Measurements from ENCODE around the gene PKDCC. TPM values are rescaled to one million over a fixed set of nuclear protein-coding genes. Genes with fewer than 3 reads are reported as not detected.

Gene PKDCC
- total and polyA plus RNA-seq, 10 of the 15 experiments (the other 5 are each of a cell fraction or from before 2014, with no cell fraction given), result 0.13 to 10.2 (median 2.3) TPM

DNA sequence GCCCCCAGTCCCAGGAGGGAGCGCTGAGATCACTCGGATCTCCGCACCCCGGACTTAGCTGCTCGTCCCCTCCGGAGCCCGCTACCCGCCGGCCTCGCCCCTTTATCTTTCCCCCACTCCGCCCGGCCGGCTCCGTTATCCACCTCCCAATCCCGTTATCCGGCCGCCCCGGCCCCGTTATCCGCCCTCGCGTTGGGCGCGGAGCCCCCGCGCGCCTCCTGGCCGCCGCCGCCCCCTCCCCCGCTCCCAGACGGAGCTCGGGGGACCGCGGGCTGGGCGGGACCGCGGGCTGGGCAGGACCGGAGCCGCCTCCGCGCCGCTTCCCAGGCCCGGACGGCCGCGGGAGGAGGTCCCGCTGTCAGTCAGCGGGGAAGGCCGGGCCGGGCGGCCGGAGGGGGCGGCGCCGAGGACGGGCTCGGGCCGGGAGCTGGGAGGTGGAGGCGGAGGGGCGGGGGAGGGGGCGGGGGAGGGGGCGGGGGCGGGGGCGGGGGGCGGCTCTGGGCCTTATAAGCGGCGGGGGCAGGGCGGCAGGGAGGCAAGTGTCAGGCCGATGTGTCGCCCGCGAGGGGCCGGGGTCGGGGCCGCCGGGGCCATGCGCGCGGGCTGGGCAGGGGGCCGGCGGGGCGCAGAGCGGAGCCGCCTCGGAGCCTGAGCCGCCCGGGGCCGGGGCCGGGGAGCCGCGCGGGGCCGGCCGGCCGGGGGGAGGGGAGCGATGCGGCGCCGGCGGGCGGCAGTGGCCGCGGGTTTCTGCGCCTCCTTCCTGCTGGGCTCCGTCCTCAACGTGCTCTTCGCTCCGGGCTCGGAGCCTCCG lies at the start of gene PKDCC (continued):
- TF ChIP-seq IKZF2 (IDR thresholded peaks at IDR 0.05) (no peak), CBX5 (IDR thresholded peaks at IDR 0.05; ENCODE audit: low read depth) (no peak)

DNA sequence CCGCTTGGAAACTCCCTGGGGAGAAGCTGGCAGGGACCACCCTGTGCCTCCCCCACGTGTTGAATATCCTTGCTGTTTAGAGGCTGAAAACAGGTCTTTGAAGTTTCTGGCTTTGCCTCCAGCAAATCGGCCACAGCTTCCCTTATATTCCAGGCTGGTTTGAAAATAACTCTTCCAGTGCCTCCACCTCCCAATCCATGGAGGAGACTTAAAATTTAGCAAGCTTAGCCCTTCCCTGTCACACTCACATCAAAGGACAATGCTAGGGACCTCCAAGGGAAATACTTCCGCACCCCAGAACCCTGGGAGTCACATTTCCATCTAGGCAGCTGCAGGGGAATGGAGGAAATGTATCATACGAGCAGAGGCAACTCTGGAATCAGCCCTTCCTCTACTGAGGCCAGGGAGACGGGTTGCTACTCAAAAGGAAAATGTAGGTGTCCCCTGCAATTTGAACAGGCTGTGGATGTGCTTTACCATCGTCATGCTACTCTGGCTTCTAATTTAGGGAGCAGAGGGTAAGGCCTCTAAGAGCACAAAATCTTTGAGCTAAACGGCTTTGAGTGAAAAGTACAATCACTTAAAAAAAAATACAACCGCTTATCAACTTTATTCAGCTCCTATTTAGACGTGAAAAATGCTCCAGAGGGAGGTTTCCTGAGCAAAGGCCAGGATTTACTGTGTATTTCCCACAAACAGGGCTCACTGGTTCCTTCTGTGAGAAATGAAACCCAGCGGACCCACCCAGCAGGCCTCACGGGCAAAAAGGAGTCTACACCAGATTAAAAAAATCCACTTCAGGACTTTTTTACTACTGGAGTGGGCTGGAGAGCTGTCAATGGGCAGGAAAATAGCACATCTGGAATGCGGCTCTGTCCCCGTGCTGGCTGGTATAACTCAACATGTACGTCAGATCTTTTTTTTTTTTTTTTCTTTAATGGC lies 49.4 kb upstream of the PKDCC start:
- no peaks in the 10 kb centered on the region for H3K36me3 ChIP-seq (ENCODE audit: control insufficient read depth in 2 of 2, insufficient read depth in 2 of 2, low read length in 1 of 2)
- no peak overlapping the region for H3K4me2 ChIP-seq (ENCODE audit: control insufficient read depth, insufficient read depth)
- no peak overlapping the region for H3K9ac ChIP-seq (ENCODE audit: control insufficient read depth, insufficient read depth, low read length)
- no peak overlapping the region for H3K27ac ChIP-seq (ENCODE audit: control insufficient read depth, insufficient read depth)
- H3K4me1 ChIP-seq (ENCODE audit: control insufficient read depth, insufficient read depth, low read length), result no peaks in the 10 kb centered on the region
- H4K20me1 ChIP-seq (ENCODE audit: control insufficient read depth, insufficient read depth), result no peaks in the 10 kb centered on the region
- no peak overlapping the region for H3K4me3 ChIP-seq
- H2AFZ ChIP-seq (ENCODE audit: control insufficient read depth, low read depth, low read length), result no peak overlapping the region
- BruUV-seq (replicated peaks), result no TSS peak
- DNase-seq (ENCODE audit: low read depth, low spot score) (no peak), ATAC-seq (no peak), FAIRE-seq (no peak)
- ChIA-PET RAD21 (ENCODE audit: unreplicated experiment) (no interaction called here), CTCF (interaction anchor here (0.9 kb wide), 1 partner anchor 17 kb away, joined by 3 read pairs; no protein-coding TSS in a partner anchor), POLR2A (interaction anchor here (0.7 kb wide), 1 partner anchor 192 kb away, joined by 6 read pairs; no protein-coding TSS in a partner anchor), SMC1A (ENCODE audit: uncharacterized antibody, unreplicated experiment) (no interaction called here)
- WGBS (ENCODE audit: insufficient coverage, insufficient replicate concordance, low lambda C conversion rate, missing lambda C conversion rate), result 37% methylated on average over 15 of the region's 15 CpGs
- no peaks in the 10 kb centered on the region for H3K79me2 ChIP-seq (ENCODE audit: control insufficient read depth, insufficient read depth, low read length)
- no peaks in the 10 kb centered on the region; a peak in 2 of 4 replicates for H3K27me3 ChIP-seq (replicated peaks in 1 of 2; ENCODE audit: control insufficient read depth in 2 of 2, insufficient read depth in 2 of 2, low read length in 1 of 2)
- H3K9me3 ChIP-seq (replicated peaks; ENCODE audit: control insufficient read depth, insufficient read depth, low read length), result no peaks in the 10 kb centered on the region; the same call in 2 of the 3 replicates
- in situ Hi-C loops (cut with MboI) (no loop called here), intact Hi-C loops (cut with micrococcal nuclease; ENCODE audit: unreplicated experiment) (no loop called here)
- TF ChIP-seq BACH1 (IDR thresholded peaks at IDR 0.05; ENCODE audit: borderline replicate concordance) (no peak), PAX5 (IDR thresholded peaks at IDR 0.05; ENCODE audit: borderline replicate concordance, low read depth, low read length) (no peak), ZNF384 (IDR thresholded peaks at IDR 0.05; ENCODE audit: borderline replicate concordance, low read depth, low read length) (no peak), CUX1 (IDR thresholded peaks at IDR 0.05; ENCODE audit: insufficient replicate concordance, low read depth, low read length) (no peak)
- TF ChIP-seq, protein P1, sequence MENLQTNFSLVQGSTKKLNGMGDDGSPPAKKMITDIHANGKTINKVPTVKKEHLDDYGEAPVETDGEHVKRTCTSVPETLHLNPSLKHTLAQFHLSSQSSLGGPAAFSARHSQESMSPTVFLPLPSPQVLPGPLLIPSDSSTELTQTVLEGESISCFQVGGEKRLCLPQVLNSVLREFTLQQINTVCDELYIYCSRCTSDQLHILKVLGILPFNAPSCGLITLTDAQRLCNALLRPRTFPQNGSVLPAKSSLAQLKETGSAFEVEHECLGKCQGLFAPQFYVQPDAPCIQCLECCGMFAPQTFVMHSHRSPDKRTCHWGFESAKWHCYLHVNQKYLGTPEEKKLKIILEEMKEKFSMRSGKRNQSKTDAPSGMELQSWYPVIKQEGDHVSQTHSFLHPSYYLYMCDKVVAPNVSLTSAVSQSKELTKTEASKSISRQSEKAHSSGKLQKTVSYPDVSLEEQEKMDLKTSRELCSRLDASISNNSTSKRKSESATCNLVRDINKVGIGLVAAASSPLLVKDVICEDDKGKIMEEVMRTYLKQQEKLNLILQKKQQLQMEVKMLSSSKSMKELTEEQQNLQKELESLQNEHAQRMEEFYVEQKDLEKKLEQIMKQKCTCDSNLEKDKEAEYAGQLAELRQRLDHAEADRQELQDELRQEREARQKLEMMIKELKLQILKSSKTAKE (IDR thresholded peaks at IDR 0.05; ENCODE audit: low read depth, poor library complexity, severe bottlenecking), result no peak
